Epithelial cell of esophagus (primary cell): ENCODE results near the gene TTC39C.
"Not testable (repeated sequence)": the region's sequence is repeated elsewhere in the genome, so short reads cannot be mapped to it uniquely, and the experiment has no call there.

Source experiments
- DNase-seq: peaks from one replicate; pipeline ENCODE4 v3.0.0; 2010; ENCODE audit warnings: low read depth
- H3K4me3 ChIP-seq: 2 replicates; pipeline ENCODE4 v1.5.1; 2011; ENCODE audit warnings: mild to moderate bottlenecking, low read length, control low read depth
- TF ChIP-seq, protein P1 (sequence below): IDR thresholded peaks from 2 replicates; pipeline ENCODE4 v1.5.1; 2011; ENCODE audit warnings: low read depth, mild to moderate bottlenecking, low read length, control low read depth, inconsistent platforms; ENCODE audit not compliant: insufficient read depth; ENCODE audit errors: missing control alignments

Gene TTC39C

DNA sequence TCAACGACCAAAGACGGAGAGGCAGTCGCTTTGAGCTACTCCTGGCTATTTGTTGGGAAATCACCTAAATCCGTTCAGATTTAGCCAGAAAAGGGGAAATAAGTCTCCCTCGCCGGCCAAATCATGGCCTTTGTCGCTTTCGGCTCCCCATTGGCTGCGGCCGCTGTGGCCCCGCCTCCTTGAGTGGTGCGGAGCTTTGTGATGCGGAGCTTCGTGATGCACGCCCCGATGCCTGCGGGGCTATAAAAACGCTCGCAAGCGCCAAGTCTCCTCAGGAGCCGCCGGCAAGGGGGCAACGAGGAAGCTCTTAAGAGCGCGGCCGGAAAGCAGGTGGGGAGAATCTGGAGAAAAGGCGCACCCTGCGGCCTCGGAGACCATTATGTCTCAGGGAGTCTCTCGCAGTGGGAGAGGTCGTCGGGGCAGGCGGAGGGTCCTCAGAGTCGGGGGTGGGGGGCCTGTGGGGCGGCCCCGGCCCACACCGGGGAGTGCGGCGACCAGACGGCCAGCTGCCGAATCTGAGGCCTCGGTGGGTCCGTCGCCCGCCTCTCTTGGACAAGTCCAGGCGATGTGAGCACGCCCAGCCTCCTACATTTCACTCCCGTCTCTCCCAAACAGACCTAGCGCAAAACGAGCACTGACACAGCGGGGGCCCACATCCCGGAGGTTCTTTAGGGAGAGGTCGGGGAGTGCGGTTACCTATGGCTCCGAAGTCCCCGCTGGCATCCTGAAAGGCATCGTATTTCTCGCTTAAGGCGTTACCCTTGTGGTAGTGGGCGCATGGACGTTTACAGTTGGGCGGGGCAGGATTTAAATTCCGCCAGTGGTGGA is 124.4 kb downstream of the TTC39C start, which contains the start of gene CABYR:
Gene CABYR, plus strand, starts transcription at position 274 of the 828 bp plus-strand sequence. CDS start 4,053 bp downstream, outside the sequence.
- peak within 1 kb of the TSS; percentile 67 for H3K4me3 ChIP-seq
- DNase-seq: peak; percentile 89
- TF ChIP-seq, protein P1, sequence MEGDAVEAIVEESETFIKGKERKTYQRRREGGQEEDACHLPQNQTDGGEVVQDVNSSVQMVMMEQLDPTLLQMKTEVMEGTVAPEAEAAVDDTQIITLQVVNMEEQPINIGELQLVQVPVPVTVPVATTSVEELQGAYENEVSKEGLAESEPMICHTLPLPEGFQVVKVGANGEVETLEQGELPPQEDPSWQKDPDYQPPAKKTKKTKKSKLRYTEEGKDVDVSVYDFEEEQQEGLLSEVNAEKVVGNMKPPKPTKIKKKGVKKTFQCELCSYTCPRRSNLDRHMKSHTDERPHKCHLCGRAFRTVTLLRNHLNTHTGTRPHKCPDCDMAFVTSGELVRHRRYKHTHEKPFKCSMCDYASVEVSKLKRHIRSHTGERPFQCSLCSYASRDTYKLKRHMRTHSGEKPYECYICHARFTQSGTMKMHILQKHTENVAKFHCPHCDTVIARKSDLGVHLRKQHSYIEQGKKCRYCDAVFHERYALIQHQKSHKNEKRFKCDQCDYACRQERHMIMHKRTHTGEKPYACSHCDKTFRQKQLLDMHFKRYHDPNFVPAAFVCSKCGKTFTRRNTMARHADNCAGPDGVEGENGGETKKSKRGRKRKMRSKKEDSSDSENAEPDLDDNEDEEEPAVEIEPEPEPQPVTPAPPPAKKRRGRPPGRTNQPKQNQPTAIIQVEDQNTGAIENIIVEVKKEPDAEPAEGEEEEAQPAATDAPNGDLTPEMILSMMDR: no peak

DNA sequence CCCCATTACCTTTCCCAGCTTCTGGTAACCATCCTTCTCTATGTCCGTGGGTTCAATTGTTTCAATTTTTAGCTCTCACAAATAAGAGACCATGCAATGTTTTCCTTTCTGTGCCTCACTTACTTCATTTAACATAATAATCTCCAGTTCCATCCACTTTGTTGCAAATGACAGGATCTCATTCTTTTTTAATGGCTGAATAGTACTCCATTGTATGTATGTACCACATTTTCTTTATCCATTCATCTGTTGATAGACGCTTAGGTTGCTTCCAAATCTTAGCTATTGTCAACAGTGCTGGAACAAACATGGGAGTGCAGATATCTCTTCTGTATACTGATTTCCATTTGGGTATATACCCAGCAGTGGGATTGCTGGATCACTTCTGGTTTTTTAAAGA is 126.1 kb downstream of the TTC39C start:
- TF ChIP-seq, protein P1: no peak
- no peak overlapping the region for H3K4me3 ChIP-seq
- no peak for DNase-seq

DNA sequence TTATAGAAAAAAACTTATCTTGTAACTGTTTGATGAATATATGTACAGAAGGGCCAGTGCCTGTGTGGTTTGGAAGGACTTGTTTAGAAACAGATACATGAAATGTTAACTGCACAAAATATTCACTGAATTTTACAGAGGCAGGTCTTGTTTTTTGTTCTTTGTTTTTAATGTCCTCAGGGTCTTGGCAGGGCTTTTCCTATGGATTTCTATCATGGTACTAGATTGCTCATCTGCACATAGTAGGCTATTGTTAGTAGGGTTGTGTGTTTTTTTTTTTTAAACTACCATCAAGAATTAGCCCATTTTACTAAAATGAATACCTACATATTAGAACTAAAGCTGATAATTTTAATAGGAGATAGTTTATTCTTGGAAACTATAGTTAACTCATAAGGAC is 127.8 kb downstream of the TTC39C start:
- TF ChIP-seq, protein P1: no peak
- no peak overlapping the region for H3K4me3 ChIP-seq
- no peak for DNase-seq

DNA sequence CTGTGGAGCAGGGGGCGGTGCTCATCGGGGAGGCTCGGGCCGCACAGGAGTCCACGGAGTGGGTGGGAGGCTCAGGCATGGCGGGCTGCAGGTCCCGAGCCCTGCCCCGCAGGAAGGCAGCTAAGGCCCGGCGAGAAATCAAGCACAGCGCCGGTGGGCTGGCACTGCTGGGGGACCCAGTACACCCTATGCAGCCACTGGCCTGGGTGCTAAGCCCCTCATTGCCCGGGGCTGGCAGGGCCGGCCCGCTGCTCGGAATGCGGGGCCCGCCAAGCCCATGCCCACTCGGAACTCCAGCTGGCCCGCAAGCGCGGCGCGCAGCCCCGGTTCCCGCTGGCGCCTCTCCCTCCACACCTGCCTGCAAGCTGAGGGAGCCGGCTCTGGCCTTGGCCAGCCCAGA is 135.0 kb downstream of the TTC39C start:
- not testable (repeated sequence) for DNase-seq, H3K4me3 ChIP-seq

GRCh38 chr18:24153397-24153796 is 138.8 kb downstream of the TTC39C start:
- DNase-seq: no peak
- TF ChIP-seq, protein P1: no peak
- H3K4me3 ChIP-seq: no peak overlapping the region

- H3K4me3 ChIP-seq: no peak overlapping the region
- DNase-seq: no peak
- TF ChIP-seq, protein P1: no peak
Measured at GRCh38 chr18:24157855-24158254, 143.3 kb downstream of the TTC39C start.

DNA sequence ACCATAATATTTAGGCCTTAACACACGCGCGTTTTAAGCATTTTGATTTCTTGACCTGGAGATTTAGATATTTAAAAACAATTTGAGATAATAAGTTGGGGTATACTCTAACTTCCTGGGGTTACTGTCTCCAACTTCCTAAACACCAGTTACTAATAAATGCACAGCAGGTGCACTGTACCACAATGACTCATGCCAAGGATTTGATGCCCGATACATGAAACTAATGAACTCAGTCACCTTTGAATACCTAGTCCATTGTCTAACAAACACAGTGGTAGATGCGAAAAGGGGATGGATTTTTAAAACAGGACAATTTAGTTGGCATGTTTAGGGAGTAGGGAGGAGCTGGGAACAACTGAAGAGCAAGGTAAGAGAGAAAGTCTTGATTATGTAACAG is 145.5 kb downstream of the TTC39C start:
- DNase-seq: no peak
- H3K4me3 ChIP-seq: no peak overlapping the region
- TF ChIP-seq, protein P1: no peak
